ENCODE measurements around the gene STK32A.
"Not testable (repeated sequence)": the region's sequence is repeated elsewhere in the genome, so short reads cannot be mapped to it uniquely, and the experiment has no call there.

Gene STK32A

GRCh38 chr5:147348451-147348850 lies 113.6 kb downstream of the STK32A start:
- no peak for DNase-seq

- DNase-seq = no peak
Measured at GRCh38 chr5:147349241-147349640, 114.4 kb downstream of the STK32A start.

GRCh38 chr5:147359101-147359500 lies 124.3 kb downstream of the STK32A start:
- DNase-seq = no peak

GRCh38 chr5:147359581-147359980 lies 124.8 kb downstream of the STK32A start:
- DNase-seq = no peak

- no peak for DNase-seq
Measured at GRCh38 chr5:147360816-147361215, 126.0 kb downstream of the STK32A start.

GRCh38 chr5:147361441-147362175 lies 126.8 kb downstream of the STK32A start:
- DNase-seq = no peak

GRCh38 chr5:147367381-147367780 lies 132.6 kb downstream of the STK32A start:
- DNase-seq = not testable (repeated sequence)

GRCh38 chr5:147369742-147370374 lies 135.0 kb downstream of the STK32A start:
- peak; percentile 20 for DNase-seq

GRCh38 chr5:147371290-147371689 lies 136.5 kb downstream of the STK32A start:
- no peak for DNase-seq

GRCh38 chr5:147372191-147372590 lies 137.4 kb downstream of the STK32A start:
- DNase-seq = no peak

- DNase-seq = no peak
Measured at GRCh38 chr5:147373328-147373727, 138.5 kb downstream of the STK32A start.

GRCh38 chr5:147375151-147375550 lies 140.3 kb downstream of the STK32A start:
- no peak for DNase-seq

- no peak for DNase-seq
Measured at GRCh38 chr5:147377682-147378081, 142.9 kb downstream of the STK32A start.

GRCh38 chr5:147381555-147381954 lies 146.7 kb downstream of the STK32A start:
- DNase-seq = no peak

GRCh38 chr5:147382776-147383175 lies 147.9 kb downstream of the STK32A start:
- DNase-seq = no peak

- DNase-seq = no peak
Measured at GRCh38 chr5:147384346-147385193, 149.7 kb downstream of the STK32A start.

- no peak for DNase-seq
Measured at GRCh38 chr5:147387109-147387508, 152.3 kb downstream of the STK32A start.

- no peak for DNase-seq
Measured at GRCh38 chr5:147388184-147389108, 153.6 kb downstream of the STK32A start.

- no peak for DNase-seq
Measured at GRCh38 chr5:147390654-147391225, 155.9 kb downstream of the STK32A start.

- DNase-seq = no peak
Measured at GRCh38 chr5:147391781-147392180, 157.0 kb downstream of the STK32A start.

- no peak for DNase-seq
Measured at GRCh38 chr5:147393874-147394672, 159.2 kb downstream of the STK32A start.
